ENCODE data around the gene LMBR1.
"Not testable (repeated sequence)": the region's sequence is repeated elsewhere in the genome, so short reads cannot be mapped to it uniquely, and the experiment has no call there.

LMBR1 gene

GRCh38 chr7:156843582-156843981, 49.4 kb downstream of the LMBR1 start:
- not testable (repeated sequence) for DNase-seq

- DNase-seq: no peak
Measured at GRCh38 chr7:156843157-156843556, 49.8 kb downstream of the LMBR1 start.

GRCh38 chr7:156842740-156843140, 50.2 kb downstream of the LMBR1 start:
- no peak for DNase-seq

GRCh38 chr7:156842317-156842716, 50.7 kb downstream of the LMBR1 start:
- no peak for DNase-seq

DNA sequence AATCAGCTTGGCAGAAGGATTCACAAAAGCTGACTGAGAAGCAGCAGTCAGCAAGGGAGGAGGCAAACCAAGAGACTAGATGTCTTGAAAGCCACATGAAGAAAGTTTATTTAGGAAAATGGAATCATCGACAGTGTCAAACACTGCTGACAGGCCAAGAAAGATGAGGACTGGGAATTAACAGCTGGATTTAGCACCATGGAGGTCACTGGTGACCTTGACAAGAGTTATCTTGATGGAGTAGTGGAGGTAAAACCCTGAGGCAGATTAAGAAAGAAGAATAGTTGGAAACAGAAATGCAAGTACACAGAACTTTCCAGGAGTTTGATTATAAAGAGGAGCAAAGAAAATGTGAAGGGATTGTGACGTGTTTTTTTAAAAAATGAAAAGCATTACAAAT, 51.5 kb downstream of the LMBR1 start:
- no peak for DNase-seq

DNA sequence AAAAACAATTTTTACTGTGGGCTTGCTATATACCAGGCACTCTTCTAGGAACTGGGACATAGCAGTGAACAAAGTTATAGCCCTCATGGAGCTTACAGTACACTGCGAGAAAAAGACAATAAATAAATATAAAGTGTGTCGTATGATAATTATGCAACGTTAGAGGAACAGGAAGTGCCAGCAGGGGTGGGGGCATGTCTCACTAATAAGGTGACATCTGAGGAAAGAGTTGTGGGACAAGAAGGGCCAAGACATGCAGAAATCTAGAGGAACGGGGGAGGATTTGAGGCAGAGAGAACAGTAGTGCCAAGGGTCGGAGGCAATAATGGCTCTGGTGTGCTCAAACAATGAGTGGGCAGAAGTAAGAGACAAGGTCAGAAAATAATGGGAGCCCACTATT, 52.8 kb downstream of the LMBR1 start:
- no peak for DNase-seq

- DNase-seq: no peak
Measured at GRCh38 chr7:156836443-156836842, 56.5 kb downstream of the LMBR1 start.

GRCh38 chr7:156834462-156834861, 58.5 kb downstream of the LMBR1 start:
- no peak for DNase-seq

- no peak for DNase-seq
Measured at GRCh38 chr7:156833312-156833711, 59.7 kb downstream of the LMBR1 start.

- DNase-seq: no peak
Measured at GRCh38 chr7:156832195-156832877, 60.6 kb downstream of the LMBR1 start.

GRCh38 chr7:156829669-156830336, 63.2 kb downstream of the LMBR1 start:
- DNase-seq: no peak

- DNase-seq: no peak
Measured at GRCh38 chr7:156827587-156828203, 65.3 kb downstream of the LMBR1 start.

DNA sequence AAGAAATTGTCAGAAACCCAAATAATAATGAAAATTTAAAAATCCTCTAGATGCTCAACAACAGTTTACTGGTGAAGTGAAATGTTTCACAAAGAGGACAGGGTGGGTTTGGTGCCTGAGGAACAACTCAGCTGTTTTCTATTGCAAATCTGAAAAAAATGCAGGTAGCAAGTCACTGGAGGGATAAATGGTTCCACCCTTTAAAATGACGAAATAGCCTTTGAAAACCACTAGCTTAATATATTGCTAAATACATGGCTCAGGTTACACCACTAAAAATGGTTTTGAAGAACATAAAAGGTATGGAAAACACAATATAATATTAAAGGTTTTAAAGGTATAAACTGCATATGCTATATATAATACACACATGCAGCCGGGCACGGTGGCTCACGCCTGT, 69.5 kb downstream of the LMBR1 start:
- DNase-seq: no peak

- DNase-seq: no peak
Measured at GRCh38 chr7:156820445-156821063, 72.4 kb downstream of the LMBR1 start.

DNA sequence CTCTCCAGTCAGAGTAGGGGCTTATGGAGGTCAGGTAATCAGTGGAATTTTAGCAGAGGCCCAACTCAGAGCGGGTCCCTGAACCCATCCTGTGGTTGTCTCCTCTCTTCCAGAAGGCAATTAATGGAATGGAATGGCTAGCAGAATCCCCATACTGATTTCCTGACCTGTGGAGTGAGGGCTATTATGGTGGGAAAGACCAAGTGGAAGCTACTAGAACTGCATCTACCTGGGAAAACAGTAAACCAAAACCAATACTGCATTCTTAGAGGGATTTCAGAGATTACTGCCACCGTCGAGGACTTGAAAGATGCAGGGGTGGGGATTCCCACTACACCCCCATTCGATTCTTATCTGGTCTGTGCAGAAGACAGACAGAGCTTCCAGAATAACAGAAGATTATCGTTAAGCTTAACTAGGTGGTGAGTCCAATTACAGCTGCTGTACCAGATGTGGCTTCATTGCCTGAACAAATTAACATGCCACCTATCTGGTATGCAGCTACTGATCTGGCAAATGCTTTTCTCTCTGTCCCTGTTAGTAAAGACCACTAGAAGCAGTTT, 73.2 kb downstream of the LMBR1 start:
- no peak for DNase-seq

DNA sequence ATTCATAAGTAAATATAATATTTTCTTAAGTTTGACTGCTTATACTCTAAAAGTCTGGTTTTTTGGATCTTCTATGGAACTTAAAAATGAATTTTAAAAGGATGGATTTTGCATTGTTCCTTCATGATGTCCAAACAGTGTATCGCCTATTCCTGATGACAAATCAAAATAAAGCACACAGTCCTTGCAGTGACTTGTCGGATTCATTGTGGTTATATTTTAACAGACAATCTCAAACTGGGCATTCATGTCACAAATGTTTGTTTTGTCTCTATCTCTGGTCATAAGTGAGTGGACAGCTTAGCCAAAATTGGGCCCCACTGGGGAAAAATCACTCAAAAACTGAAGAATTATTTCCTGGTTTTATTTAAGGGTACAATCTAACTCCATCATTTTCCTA, 74.8 kb downstream of the LMBR1 start:
- DNase-seq: no peak

GRCh38 chr7:156816943-156817572, 75.9 kb downstream of the LMBR1 start:
- DNase-seq: no peak

GRCh38 chr7:156811706-156812105, 81.3 kb downstream of the LMBR1 start:
- DNase-seq: no peak

- not testable (repeated sequence) for DNase-seq
Measured at GRCh38 chr7:156803656-156804055, 89.3 kb downstream of the LMBR1 start.

DNA sequence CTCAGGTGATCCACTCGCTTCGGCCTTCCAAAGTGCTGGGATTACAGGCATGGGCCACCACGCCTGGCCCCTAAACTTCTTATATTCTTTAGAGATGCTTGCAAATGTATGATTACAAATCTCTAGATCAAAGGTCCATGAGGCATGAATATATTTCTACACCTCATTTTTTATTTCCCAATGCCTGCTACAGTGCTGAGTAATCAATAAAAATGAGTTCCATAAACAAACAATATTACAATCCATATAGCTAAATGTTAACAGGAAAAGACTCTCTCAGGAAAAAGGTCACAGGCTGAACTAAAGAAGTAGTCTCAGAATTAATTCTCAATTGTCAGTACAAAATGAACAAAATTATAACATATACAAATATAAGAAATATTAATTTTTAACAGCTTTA, 90.8 kb downstream of the LMBR1 start:
- DNase-seq: no peak

GRCh38 chr7:156795415-156795814, 97.6 kb downstream of the LMBR1 start:
- no peak for DNase-seq

GRCh38 chr7:156793334-156793733, 99.6 kb downstream of the LMBR1 start:
- no peak for DNase-seq

GRCh38 chr7:156792611-156793010, 100.4 kb downstream of the LMBR1 start:
- no peak for DNase-seq
